HepG2 (cell line): ENCODE measurements around the gene SRCIN1. TPM values are rescaled to one million over a fixed set of nuclear protein-coding genes. Genes with fewer than 3 reads are reported as not detected.
A peak's percentile ranks its signal among the peaks of the same experiment; 100 is the strongest.

ENCODE experiments used
- CBFB ChIP-seq: sonication (generic); formaldehyde crosslinking; IDR thresholded peaks from 2 replicates; pipeline ENCODE4 v1.4.0; 2020; ENCODE audit warnings: missing genetic modification reagents
- CREBL2 ChIP-seq: sonication (generic); formaldehyde crosslinking; IDR thresholded peaks from 2 replicates; pipeline ENCODE4 v1.8.1; 2023; ENCODE audit warnings: missing genetic modification reagents, mild to moderate bottlenecking, borderline replicate concordance
- FLYWCH1 ChIP-seq: sonication (generic); formaldehyde crosslinking; IDR thresholded peaks from 2 replicates; pipeline ENCODE4 v1.8.1; 2023; ENCODE audit warnings: mild to moderate bottlenecking, missing genetic modification reagents
- HDAC2 ChIP-seq: sonication (generic); formaldehyde crosslinking; IDR thresholded peaks from 2 replicates; pipeline ENCODE4 v1.4.0; 2020; ENCODE audit warnings: missing genetic modification reagents
- JUNB ChIP-seq: sonication (generic); formaldehyde crosslinking; IDR thresholded peaks from 2 replicates; pipeline ENCODE4 v1.8.0; 2022; ENCODE audit warnings: missing genetic modification reagents, mild to moderate bottlenecking, borderline replicate concordance
- MBD4 ChIP-seq: IDR thresholded peaks from 2 replicates; pipeline ENCODE4 v1.6.1; 2012; ENCODE audit warnings: low read length, inconsistent platforms, borderline replicate concordance
- TOPORS ChIP-seq: sonication (generic); formaldehyde crosslinking; IDR thresholded peaks from 2 replicates; pipeline ENCODE4 v1.8.0; 2023; ENCODE audit warnings: mild to moderate bottlenecking, missing genetic modification reagents
- TP53 ChIP-seq: sonication (generic); formaldehyde crosslinking; conservative IDR thresholded peaks from 2 replicates; pipeline ENCODE4 v1.4.0; 2020; ENCODE audit warnings: missing genetic modification reagents
- ZMYM3 ChIP-seq: sonication (generic); formaldehyde crosslinking; IDR thresholded peaks from 2 replicates; pipeline ENCODE4 v1.5.1; 2020; ENCODE audit warnings: mild to moderate bottlenecking, missing genetic modification reagents
- ZNF547 ChIP-seq: sonication (generic); formaldehyde crosslinking; IDR thresholded peaks from 2 replicates; pipeline ENCODE4 v1.5.1; 2020; ENCODE audit warnings: mild to moderate bottlenecking, missing genetic modification reagents
- ZNF572 ChIP-seq: sonication (generic); formaldehyde crosslinking; IDR thresholded peaks from 2 replicates; pipeline ENCODE4 v1.5.1; 2020; ENCODE audit warnings: mild to moderate bottlenecking, missing genetic modification reagents
- ZNF687 ChIP-seq: sonication (generic); formaldehyde crosslinking; IDR thresholded peaks from 2 replicates; pipeline ENCODE4 v1.5.1; 2020; ENCODE audit warnings: mild to moderate bottlenecking, missing genetic modification reagents, moderate library complexity
- ZNF784 ChIP-seq: sonication (generic); formaldehyde crosslinking; IDR thresholded peaks from 2 replicates; pipeline ENCODE4 v1.5.1; 2020; ENCODE audit warnings: missing genetic modification reagents, mild to moderate bottlenecking, borderline replicate concordance
- polyA plus RNA-seq, 8 experiments: library from polyadenylated mRNA; depleted of rRNA in 3 of 8; stranded (reverse) in 7 of 8; unstranded in 1 of 8; fragments of >200 nt; fragmentation: Illumina TruSeq in 4 of 8; extraction: Trizol in 4 of 8; gene quantifications; 2 replicates each; pipeline versions ENCODE4 v1.2.1 to v1.2.3, GENCODE V29; 2011 to 2016; ENCODE audit warnings: low read depth in 4 of 8, missing spikeins in 1 of 8, mixed read lengths in 1 of 8; ENCODE audit not compliant: insufficient read depth in 1 of 8
- total RNA-seq, 5 experiments: library from RNA; depleted of rRNA; stranded (reverse); fragments of >200 nt; fragmentation: Illumina TruSeq; extraction: Trizol; gene quantifications; 2 replicates each; pipeline ENCODE4 v1.2.3, GENCODE V29; 2016; ENCODE audit warnings: low read depth in 1 of 5
- TF ChIP-seq, protein P1 (sequence below): sonication (generic); formaldehyde crosslinking; IDR thresholded peaks from 2 replicates; pipeline ENCODE4 v1.4.0; 2020; ENCODE audit warnings: mild to moderate bottlenecking, missing genetic modification reagents, borderline replicate concordance
- TF ChIP-seq, protein P2 (sequence below): sonication (generic); formaldehyde crosslinking; IDR thresholded peaks from 2 replicates; pipeline ENCODE4; 2020; ENCODE audit warnings: missing genetic modification reagents, mild to moderate bottlenecking, borderline replicate concordance

SRCIN1 gene
- total and polyA plus RNA-seq, 2 of the 13 experiments (the other 11 are each of a cell fraction or from before 2014, with no cell fraction given) = 1.2 to 9.6 TPM

DNA sequence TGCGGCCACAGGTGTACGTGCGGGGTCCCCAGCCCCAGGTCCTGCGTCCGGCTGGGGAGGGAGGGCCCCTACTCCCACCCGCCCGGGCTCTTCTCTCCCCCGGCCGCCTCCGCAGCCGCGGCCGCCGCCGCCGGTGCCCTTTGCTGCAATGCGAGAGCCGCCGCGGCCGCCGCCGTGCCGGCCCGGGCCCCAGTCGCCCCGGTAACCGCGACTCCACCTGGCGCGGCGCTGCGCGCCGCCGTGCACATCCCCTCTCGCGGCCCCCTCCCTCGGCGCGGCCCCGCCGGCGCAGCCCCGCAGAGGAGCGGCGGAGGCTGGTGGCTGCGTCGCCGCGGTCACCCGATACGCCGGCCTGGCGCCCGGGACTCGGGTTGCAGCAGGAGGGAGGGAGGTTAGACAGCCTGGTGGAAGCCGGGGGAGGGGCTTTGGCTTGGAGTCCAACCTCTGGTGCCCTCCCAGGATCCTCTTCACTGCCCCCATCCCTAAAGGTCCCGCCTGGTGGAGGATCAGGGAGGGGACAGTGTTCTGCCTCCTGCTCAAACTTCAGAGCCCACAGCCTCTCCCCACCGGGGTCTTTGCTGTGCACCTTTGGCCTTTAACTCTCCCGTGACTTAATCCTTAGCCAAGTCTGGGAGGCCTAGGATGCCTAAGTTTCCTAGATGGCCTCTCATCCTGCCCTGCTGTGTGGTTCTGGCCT, 32.9 kb downstream of the SRCIN1 start (continued):
- peak; percentile 29; the same call in 1 of the 2 replicates for TF ChIP-seq CREBL2 (CRISPR knock-in tag)
- no peak for TF ChIP-seq MBD4
- TF ChIP-seq, protein P1, sequence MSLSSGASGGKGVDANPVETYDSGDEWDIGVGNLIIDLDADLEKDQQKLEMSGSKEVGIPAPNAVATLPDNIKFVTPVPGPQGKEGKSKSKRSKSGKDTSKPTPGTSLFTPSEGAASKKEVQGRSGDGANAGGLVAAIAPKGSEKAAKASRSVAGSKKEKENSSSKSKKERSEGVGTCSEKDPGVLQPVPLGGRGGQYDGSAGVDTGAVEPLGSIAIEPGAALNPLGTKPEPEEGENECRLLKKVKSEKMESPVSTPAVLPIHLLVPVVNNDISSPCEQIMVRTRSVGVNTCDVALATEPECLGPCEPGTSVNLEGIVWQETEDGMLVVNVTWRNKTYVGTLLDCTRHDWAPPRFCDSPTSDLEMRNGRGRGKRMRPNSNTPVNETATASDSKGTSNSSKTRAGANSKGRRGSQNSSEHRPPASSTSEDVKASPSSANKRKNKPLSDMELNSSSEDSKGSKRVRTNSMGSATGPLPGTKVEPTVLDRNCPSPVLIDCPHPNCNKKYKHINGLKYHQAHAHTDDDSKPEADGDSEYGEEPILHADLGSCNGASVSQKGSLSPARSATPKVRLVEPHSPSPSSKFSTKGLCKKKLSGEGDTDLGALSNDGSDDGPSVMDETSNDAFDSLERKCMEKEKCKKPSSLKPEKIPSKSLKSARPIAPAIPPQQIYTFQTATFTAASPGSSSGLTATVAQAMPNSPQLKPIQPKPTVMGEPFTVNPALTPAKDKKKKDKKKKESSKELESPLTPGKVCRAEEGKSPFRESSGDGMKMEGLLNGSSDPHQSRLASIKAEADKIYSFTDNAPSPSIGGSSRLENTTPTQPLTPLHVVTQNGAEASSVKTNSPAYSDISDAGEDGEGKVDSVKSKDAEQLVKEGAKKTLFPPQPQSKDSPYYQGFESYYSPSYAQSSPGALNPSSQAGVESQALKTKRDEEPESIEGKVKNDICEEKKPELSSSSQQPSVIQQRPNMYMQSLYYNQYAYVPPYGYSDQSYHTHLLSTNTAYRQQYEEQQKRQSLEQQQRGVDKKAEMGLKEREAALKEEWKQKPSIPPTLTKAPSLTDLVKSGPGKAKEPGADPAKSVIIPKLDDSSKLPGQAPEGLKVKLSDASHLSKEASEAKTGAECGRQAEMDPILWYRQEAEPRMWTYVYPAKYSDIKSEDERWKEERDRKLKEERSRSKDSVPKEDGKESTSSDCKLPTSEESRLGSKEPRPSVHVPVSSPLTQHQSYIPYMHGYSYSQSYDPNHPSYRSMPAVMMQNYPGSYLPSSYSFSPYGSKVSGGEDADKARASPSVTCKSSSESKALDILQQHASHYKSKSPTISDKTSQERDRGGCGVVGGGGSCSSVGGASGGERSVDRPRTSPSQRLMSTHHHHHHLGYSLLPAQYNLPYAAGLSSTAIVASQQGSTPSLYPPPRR = no peak
- TF ChIP-seq ZNF572 = no peak
- peak; percentile 47; the same call in 1 of the 2 replicates for TF ChIP-seq ZNF687 (CRISPR knock-in tag)
- peak; percentile 22; the same call in 1 of the 2 replicates for TF ChIP-seq ZNF784 (CRISPR knock-in tag)
- no peak for TF ChIP-seq CBFB (CRISPR knock-in tag)
- peak; percentile 65 for TF ChIP-seq ZMYM3 (CRISPR knock-in tag)
- TF ChIP-seq HDAC2 (CRISPR knock-in tag) = no peak
- TF ChIP-seq, protein P2, sequence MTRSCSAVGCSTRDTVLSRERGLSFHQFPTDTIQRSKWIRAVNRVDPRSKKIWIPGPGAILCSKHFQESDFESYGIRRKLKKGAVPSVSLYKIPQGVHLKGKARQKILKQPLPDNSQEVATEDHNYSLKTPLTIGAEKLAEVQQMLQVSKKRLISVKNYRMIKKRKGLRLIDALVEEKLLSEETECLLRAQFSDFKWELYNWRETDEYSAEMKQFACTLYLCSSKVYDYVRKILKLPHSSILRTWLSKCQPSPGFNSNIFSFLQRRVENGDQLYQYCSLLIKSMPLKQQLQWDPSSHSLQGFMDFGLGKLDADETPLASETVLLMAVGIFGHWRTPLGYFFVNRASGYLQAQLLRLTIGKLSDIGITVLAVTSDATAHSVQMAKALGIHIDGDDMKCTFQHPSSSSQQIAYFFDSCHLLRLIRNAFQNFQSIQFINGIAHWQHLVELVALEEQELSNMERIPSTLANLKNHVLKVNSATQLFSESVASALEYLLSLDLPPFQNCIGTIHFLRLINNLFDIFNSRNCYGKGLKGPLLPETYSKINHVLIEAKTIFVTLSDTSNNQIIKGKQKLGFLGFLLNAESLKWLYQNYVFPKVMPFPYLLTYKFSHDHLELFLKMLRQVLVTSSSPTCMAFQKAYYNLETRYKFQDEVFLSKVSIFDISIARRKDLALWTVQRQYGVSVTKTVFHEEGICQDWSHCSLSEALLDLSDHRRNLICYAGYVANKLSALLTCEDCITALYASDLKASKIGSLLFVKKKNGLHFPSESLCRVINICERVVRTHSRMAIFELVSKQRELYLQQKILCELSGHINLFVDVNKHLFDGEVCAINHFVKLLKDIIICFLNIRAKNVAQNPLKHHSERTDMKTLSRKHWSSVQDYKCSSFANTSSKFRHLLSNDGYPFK (CRISPR knock-in tag) = no peak
- no peak for TF ChIP-seq JUNB (CRISPR knock-in tag)
- TF ChIP-seq TOPORS (CRISPR knock-in tag) = no peak
- TF ChIP-seq ZNF547 (CRISPR knock-in tag) = 0 out of 2 replicates have a peak, but pooled peaks have one; percentile 55
- TF ChIP-seq TP53 (CRISPR knock-in tag) = no peak
- no peak for TF ChIP-seq FLYWCH1 (CRISPR knock-in tag)
